Natural killer cell (primary cell): Measurements from ENCODE around the gene ASGR2. TPM values are rescaled to one million over a fixed set of nuclear protein-coding genes. Genes with fewer than 3 reads are reported as not detected.

Source experiments
- ATAC-seq, 3 donors: fragments of 150-1000 bp in 2 of 3; fragments of 200-7000 bp in 1 of 3; cut with Tn5 transposase; 1 replicate in 1 of 3; 2 replicates in 2 of 3; pipeline ENCODE4 v1.10.0; 2021; ENCODE audit warnings: mild to moderate bottlenecking in 2 of 3, moderate library complexity in 2 of 3
- DNase-seq, 2 donors: peaks; one replicate each; pipeline versions ENCODE4 v3.0.0 to v3.0.0-alpha.2; 2013 to 2021; ENCODE audit warnings: mixed read lengths in 1 of 2
- H3K27ac ChIP-seq: one replicate; pipeline ENCODE4 v1.5.1; 2013; ENCODE audit warnings: mild to moderate bottlenecking, low read length
- H3K27me3 ChIP-seq: one replicate; pipeline ENCODE4 v1.6.1; 2013; ENCODE audit warnings: low read length; ENCODE audit not compliant: control insufficient read depth, insufficient read depth
- H3K36me3 ChIP-seq: one replicate; pipeline ENCODE4 v1.6.1; 2013; ENCODE audit warnings: low read length; ENCODE audit not compliant: control insufficient read depth, insufficient read depth
- H3K4me1 ChIP-seq: one replicate; pipeline ENCODE4 v1.6.1; 2013; ENCODE audit warnings: low read length; ENCODE audit not compliant: control insufficient read depth, insufficient read depth
- H3K4me3 ChIP-seq: one replicate; pipeline ENCODE4 v1.5.1; 2013; ENCODE audit warnings: low read length
- H3K9me3 ChIP-seq: one replicate; pipeline ENCODE4 v1.6.1; 2013; ENCODE audit warnings: low read length; ENCODE audit not compliant: control insufficient read depth, insufficient read depth
- H3K27ac Mint-ChIP-seq, 2 donors: one replicate each; pipeline ENCODE4 v1.8.0; 2022; ENCODE audit warnings: mild to moderate bottlenecking in 2 of 2, mixed read lengths in 2 of 2, moderate library complexity in 1 of 2
- H3K27me3 Mint-ChIP-seq, 2 donors: one replicate each; pipeline ENCODE4 v1.8.0; 2022; ENCODE audit warnings: low read depth in 2 of 2, mixed read lengths in 2 of 2
- H3K36me3 Mint-ChIP-seq: one replicate; pipeline ENCODE4 v1.8.0; 2022; ENCODE audit warnings: mixed read lengths
- H3K4me1 Mint-ChIP-seq, 2 donors: one replicate each; pipeline ENCODE4 v1.8.0; 2022; ENCODE audit warnings: mixed read lengths in 2 of 2
- H3K4me3 Mint-ChIP-seq: one replicate; pipeline ENCODE4 v1.8.0; 2022; ENCODE audit warnings: mild to moderate bottlenecking, moderate library complexity, mixed read lengths
- H3K9me3 Mint-ChIP-seq, 2 donors: one replicate each; pipeline ENCODE4 v1.8.0; 2022; ENCODE audit warnings: mixed read lengths in 2 of 2
- CTCF ChIP-seq: fragments of 200-600 bp; IDR thresholded peaks from one replicate; pipeline ENCODE4 v1.8.0; 2022; ENCODE audit warnings: antibody characterized with exemption
- WGBS: methylation state at CpG from one replicate; pipeline ENCODE4 v1.1.7; 2013; ENCODE audit warnings: missing lambda C conversion rate; ENCODE audit not compliant: insufficient coverage; 5-methylcytosine and 5-hydroxymethylcytosine counted together
- intact Hi-C: fragments of 100-400 bp; cut with micrococcal nuclease; formaldehyde crosslinking; loops from one replicate; pipeline ENCODE4 v1.14.2; 2022
- total RNA-seq, 4 donors: library from RNA; stranded (reverse); fragments of 120-200 nt in 1 of 4; gene quantifications; one replicate each; pipeline versions ENCODE4 v1.2.3 to v1.2.4, GENCODE V29; 2013 to 2022

The ASGR2 gene
- total RNA-seq, 3 donors from 2014 or later (not counting 1 experiment from before 2014, with no cell fraction given), result 0.88 to 2.3 TPM; not detected in 1

GRCh38 chr17:7113273-7114071, 1.1 kb downstream of the ASGR2 start:
- H3K4me1 Mint-ChIP-seq, result peaks cover 15 to 22% of the 10 kb centered on the region in 2 donors
- Histone ChIP-seq H3K4me3 (no peak overlapping the region), H3K27me3 (no peaks in the 10 kb centered on the region), H3K9me3 (no peaks in the 10 kb centered on the region), H3K27ac (no peak overlapping the region), H3K36me3 (no peaks in the 10 kb centered on the region), H3K4me1 (peaks cover 33% of the 10 kb centered on the region)
- no peaks in the 10 kb centered on the region for H3K9me3 Mint-ChIP-seq
- no peak overlapping the region for H3K4me3 Mint-ChIP-seq
- intact Hi-C loops, result no loop called here
- 86% methylated on average over 12 of the region's 15 CpGs for WGBS
- H3K27me3 Mint-ChIP-seq, result peaks cover 0 to 4% of the 10 kb centered on the region in 2 donors
- TF ChIP-seq CTCF, result no peak
- no peak overlapping the region for H3K27ac Mint-ChIP-seq
- ATAC-seq, result no peak
- no peak for DNase-seq
- H3K36me3 Mint-ChIP-seq, result no peaks in the 10 kb centered on the region

GRCh38 chr17:7112510-7113108, 2.0 kb downstream of the ASGR2 start:
- ATAC-seq (no peak), DNase-seq (no peak)
- intact Hi-C loops, result no loop called here
- H3K27me3 ChIP-seq, result no peaks in the 10 kb centered on the region
- H3K27ac Mint-ChIP-seq, result no peak overlapping the region
- WGBS, result 97% methylated on average over 9 of the region's 10 CpGs
- peaks cover 15 to 22% of the 10 kb centered on the region in 2 donors for H3K4me1 Mint-ChIP-seq
- no peak for TF ChIP-seq CTCF
- H3K9me3 Mint-ChIP-seq, result no peaks in the 10 kb centered on the region
- H3K4me3 Mint-ChIP-seq, result no peak overlapping the region
- H3K4me3 ChIP-seq, result no peak overlapping the region
- no peaks in the 10 kb centered on the region for H3K36me3 Mint-ChIP-seq
- H3K27ac ChIP-seq, result no peak overlapping the region
- no peaks in the 10 kb centered on the region for H3K36me3 ChIP-seq
- peaks cover 33% of the 10 kb centered on the region for H3K4me1 ChIP-seq
- no peaks in the 10 kb centered on the region for H3K9me3 ChIP-seq
- peaks cover 0 to 4% of the 10 kb centered on the region in 2 donors for H3K27me3 Mint-ChIP-seq

- no peak for DNase-seq
- H3K27me3 ChIP-seq, result no peaks in the 10 kb centered on the region
- intact Hi-C loops, result no loop called here
- Mint-ChIP-seq H3K4me3 (no peak overlapping the region), H3K4me1 (peaks cover 15 to 29% of the 10 kb centered on the region in 2 donors), H3K27me3 (peaks cover 0 to 4% of the 10 kb centered on the region in 2 donors), H3K27ac (no peak overlapping the region), H3K9me3 (no peaks in the 10 kb centered on the region), H3K36me3 (no peaks in the 10 kb centered on the region)
- H3K9me3 ChIP-seq, result no peaks in the 10 kb centered on the region
- 65% methylated on average over 11 of the region's 12 CpGs for WGBS
- H3K27ac ChIP-seq, result no peak overlapping the region
- TF ChIP-seq CTCF, result no peak
- ATAC-seq, result no peak
- H3K36me3 ChIP-seq, result no peaks in the 10 kb centered on the region
- H3K4me3 ChIP-seq, result no peak overlapping the region
- H3K4me1 ChIP-seq, result peaks cover 33% of the 10 kb centered on the region
These were observed 2.7 kb downstream of the ASGR2 start for GRCh38 chr17:7111784-7112509.
